Measurements from ENCODE around the gene ESYT1. TPM values are rescaled to one million over a fixed set of nuclear protein-coding genes. Genes with fewer than 3 reads are reported as not detected.
A peak's percentile ranks its signal among the peaks of the same experiment; 100 is the strongest.

The ESYT1 gene
- total RNA-seq: 100 to 1,000 TPM; 159 to 197 TPM

- ATAC-seq: peak; percentile 93 to 95
- peak; percentile 94 to 99 for DNase-seq (ENCODE audit: low spot score in 2 of 2)
- H3K27ac Mint-ChIP-seq: peak within 1 kb of the TSS; percentile 87 to 98
- H3K9me3 Mint-ChIP-seq: no peaks in the 10 kb centered on the region
- peaks cover 37 to 45% of the 10 kb centered on the region in 2 donors for H3K36me3 Mint-ChIP-seq
These were observed at the start of gene ESYT1 for GRCh38 chr12:56127888-56128669. TSS of gene ESYT1 (plus strand) at chr12:56128267. CDS start at chr12:56128320, 53 bp downstream.

- Mint-ChIP-seq H3K27ac (no peak overlapping the region), H3K9me3 (no peaks in the 10 kb centered on the region), H3K36me3 (no peaks in the 10 kb centered on the region)
- no peak for ATAC-seq
- DNase-seq (ENCODE audit: low spot score in 2 of 2): no peak
These were observed 49.6 kb upstream of the ESYT1 start for GRCh38 chr12:56078427-56078826.

- Mint-ChIP-seq H3K36me3 (no peaks in the 10 kb centered on the region), H3K27ac (no peak overlapping the region), H3K9me3 (no peaks in the 10 kb centered on the region)
- DNase-seq (ENCODE audit: low spot score in 2 of 2) (peak; percentile 65 to 78), ATAC-seq (peak; percentile 51 to 55)
These were observed 48.9 kb upstream of the ESYT1 start for GRCh38 chr12:56078931-56079722.

GRCh38 chr12:56079723-56080555, 48.1 kb upstream of the ESYT1 start, which contains the start of gene ERBB3:
TSS of gene ERBB3 (plus strand) at chr12:56080165. CDS start at chr12:56080301, 136 bp downstream.
- Mint-ChIP-seq H3K9me3 (no peaks in the 10 kb centered on the region), H3K27ac (no peak within 1 kb of the TSS), H3K36me3 (no peaks in the 10 kb centered on the region)
- DNase-seq (ENCODE audit: low spot score in 2 of 2) (peak; percentile 67 to 72), ATAC-seq (peak; percentile 92 to 95)

GRCh38 chr12:56080556-56081138, 47.4 kb upstream of the ESYT1 start:
- Mint-ChIP-seq H3K36me3 (no peaks in the 10 kb centered on the region), H3K9me3 (no peaks in the 10 kb centered on the region), H3K27ac (no peak overlapping the region)
- DNase-seq (ENCODE audit: low spot score in 2 of 2): no peak
- no peak for ATAC-seq

GRCh38 chr12:56081393-56082347, 46.4 kb upstream of the ESYT1 start:
- ATAC-seq (no peak), DNase-seq (ENCODE audit: low spot score in 2 of 2) (no peak)
- Mint-ChIP-seq H3K27ac (no peak overlapping the region), H3K9me3 (no peaks in the 10 kb centered on the region), H3K36me3 (no peaks in the 10 kb centered on the region)

GRCh38 chr12:56082382-56082781, 45.7 kb upstream of the ESYT1 start:
- H3K27ac Mint-ChIP-seq: no peak overlapping the region
- DNase-seq (ENCODE audit: low spot score in 2 of 2) (no peak), ATAC-seq (no peak)
- no peaks in the 10 kb centered on the region for H3K36me3 Mint-ChIP-seq
- H3K9me3 Mint-ChIP-seq: no peaks in the 10 kb centered on the region

- no peaks in the 10 kb centered on the region for H3K9me3 Mint-ChIP-seq
- no peak for ATAC-seq
- DNase-seq (ENCODE audit: low spot score in 2 of 2): no peak
- no peak overlapping the region for H3K27ac Mint-ChIP-seq
- no peaks in the 10 kb centered on the region for H3K36me3 Mint-ChIP-seq
These were observed 45.1 kb upstream of the ESYT1 start for GRCh38 chr12:56082967-56083366.

- DNase-seq (ENCODE audit: low spot score in 2 of 2) (peak in 1 of 2 donors; percentile 59), ATAC-seq (peak; percentile 67 to 73)
- Mint-ChIP-seq H3K9me3 (no peaks in the 10 kb centered on the region), H3K36me3 (no peaks in the 10 kb centered on the region), H3K27ac (no peak overlapping the region)
These were observed 43.0 kb upstream of the ESYT1 start for GRCh38 chr12:56084958-56085543.

- ATAC-seq: no peak
- Mint-ChIP-seq H3K27ac (no peak overlapping the region), H3K9me3 (no peaks in the 10 kb centered on the region), H3K36me3 (no peaks in the 10 kb centered on the region)
- DNase-seq (ENCODE audit: low spot score in 2 of 2): no peak
These were observed 42.0 kb upstream of the ESYT1 start for GRCh38 chr12:56086096-56086495.

- ATAC-seq (no peak), DNase-seq (ENCODE audit: low spot score in 2 of 2) (no peak)
- no peaks in the 10 kb centered on the region for H3K9me3 Mint-ChIP-seq
- H3K36me3 Mint-ChIP-seq: no peaks in the 10 kb centered on the region
- H3K27ac Mint-ChIP-seq: no peak overlapping the region
These were observed 41.5 kb upstream of the ESYT1 start for GRCh38 chr12:56086608-56087007.

GRCh38 chr12:56087220-56087619, 40.8 kb upstream of the ESYT1 start:
- H3K9me3 Mint-ChIP-seq: no peaks in the 10 kb centered on the region
- DNase-seq (ENCODE audit: low spot score in 2 of 2) (no peak), ATAC-seq (no peak)

GRCh38 chr12:56097738-56098137, 30.3 kb upstream of the ESYT1 start:
- H3K36me3 Mint-ChIP-seq: no peaks in the 10 kb centered on the region
- peak overlapping the region in 1 of 2 donors; percentile 18 for H3K27ac Mint-ChIP-seq
- no peaks in the 10 kb centered on the region for H3K9me3 Mint-ChIP-seq
- ATAC-seq (no peak), DNase-seq (ENCODE audit: low spot score in 2 of 2) (peak in 1 of 2 donors; percentile 49)

More at GRCh38 chr12:56087220-56087619, 40.8 kb upstream of the ESYT1 start:
- no peaks in the 10 kb centered on the region for H3K36me3 Mint-ChIP-seq
- no peak overlapping the region for H3K27ac Mint-ChIP-seq

- ATAC-seq: no peak
- H3K36me3 Mint-ChIP-seq: no peaks in the 10 kb centered on the region
- H3K27ac Mint-ChIP-seq: no peak overlapping the region
- H3K9me3 Mint-ChIP-seq: no peaks in the 10 kb centered on the region
- DNase-seq (ENCODE audit: low spot score in 2 of 2): no peak
These were observed 29.5 kb upstream of the ESYT1 start for GRCh38 chr12:56098592-56098991.

GRCh38 chr12:56099787-56100186, 28.3 kb upstream of the ESYT1 start:
- peaks cover 6% of the 10 kb centered on the region in 2 donors for H3K36me3 Mint-ChIP-seq

More at GRCh38 chr12:56099787-56100186, 28.3 kb upstream of the ESYT1 start:
- H3K9me3 Mint-ChIP-seq: no peaks in the 10 kb centered on the region
- H3K27ac Mint-ChIP-seq: peak overlapping the region in 1 of 2 donors; percentile 13
- ATAC-seq (no peak), DNase-seq (ENCODE audit: low spot score in 2 of 2) (no peak)

Data from activated naive CD4-positive, alpha-beta T cell treated with anti-CD3 and anti-CD28 coated beads, Interleukin-2, amount 50 U/mL, for 72 hours (primary cell).